ENCODE results near the gene LRRC8B. TPM values are rescaled to one million over a fixed set of nuclear protein-coding genes. Genes with fewer than 3 reads are reported as not detected.
A peak's percentile ranks its signal among the peaks of the same experiment; 100 is the strongest.

The LRRC8B gene
- total and polyA plus RNA-seq, 9 of the 15 experiments (the other 6 are each of a cell fraction or from before 2014, with no cell fraction given): 4.3 to 43.7 (median 14.4) TPM

DNA sequence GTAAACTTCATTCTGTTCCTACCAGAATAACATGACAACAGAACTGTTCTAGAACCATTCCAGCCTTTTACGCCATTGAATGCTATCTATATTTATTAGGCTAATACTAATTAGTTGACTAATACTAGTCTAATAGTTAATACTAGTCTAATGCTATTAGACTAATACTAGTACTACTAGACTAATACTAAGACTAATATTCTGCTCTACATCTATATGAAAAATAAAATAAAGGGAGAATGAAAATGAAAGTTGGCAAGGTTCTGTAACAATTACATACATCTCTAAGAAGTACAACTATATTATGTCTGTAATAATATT is 40.9 kb upstream of the LRRC8B start (continued):
- TF ChIP-seq, protein P1, sequence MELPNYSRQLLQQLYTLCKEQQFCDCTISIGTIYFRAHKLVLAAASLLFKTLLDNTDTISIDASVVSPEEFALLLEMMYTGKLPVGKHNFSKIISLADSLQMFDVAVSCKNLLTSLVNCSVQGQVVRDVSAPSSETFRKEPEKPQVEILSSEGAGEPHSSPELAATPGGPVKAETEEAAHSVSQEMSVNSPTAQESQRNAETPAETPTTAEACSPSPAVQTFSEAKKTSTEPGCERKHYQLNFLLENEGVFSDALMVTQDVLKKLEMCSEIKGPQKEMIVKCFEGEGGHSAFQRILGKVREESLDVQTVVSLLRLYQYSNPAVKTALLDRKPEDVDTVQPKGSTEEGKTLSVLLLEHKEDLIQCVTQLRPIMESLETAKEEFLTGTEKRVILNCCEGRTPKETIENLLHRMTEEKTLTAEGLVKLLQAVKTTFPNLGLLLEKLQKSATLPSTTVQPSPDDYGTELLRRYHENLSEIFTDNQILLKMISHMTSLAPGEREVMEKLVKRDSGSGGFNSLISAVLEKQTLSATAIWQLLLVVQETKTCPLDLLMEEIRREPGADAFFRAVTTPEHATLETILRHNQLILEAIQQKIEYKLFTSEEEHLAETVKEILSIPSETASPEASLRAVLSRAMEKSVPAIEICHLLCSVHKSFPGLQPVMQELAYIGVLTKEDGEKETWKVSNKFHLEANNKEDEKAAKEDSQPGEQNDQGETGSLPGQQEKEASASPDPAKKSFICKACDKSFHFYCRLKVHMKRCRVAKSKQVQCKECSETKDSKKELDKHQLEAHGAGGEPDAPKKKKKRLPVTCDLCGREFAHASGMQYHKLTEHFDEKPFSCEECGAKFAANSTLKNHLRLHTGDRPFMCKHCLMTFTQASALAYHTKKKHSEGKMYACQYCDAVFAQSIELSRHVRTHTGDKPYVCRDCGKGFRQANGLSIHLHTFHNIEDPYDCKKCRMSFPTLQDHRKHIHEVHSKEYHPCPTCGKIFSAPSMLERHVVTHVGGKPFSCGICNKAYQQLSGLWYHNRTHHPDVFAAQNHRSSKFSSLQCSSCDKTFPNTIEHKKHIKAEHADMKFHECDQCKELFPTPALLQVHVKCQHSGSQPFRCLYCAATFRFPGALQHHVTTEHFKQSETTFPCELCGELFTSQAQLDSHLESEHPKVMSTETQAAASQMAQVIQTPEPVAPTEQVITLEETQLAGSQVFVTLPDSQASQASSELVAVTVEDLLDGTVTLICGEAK (IDR thresholded peaks at IDR 0.05): no peak
- TF ChIP-seq, protein P1 (CRISPR knock-in tag; IDR thresholded peaks at IDR 0.05): peak; percentile 39; the same call in 1 of the 2 replicates
- peak; percentile 97 for TF ChIP-seq ZNF232 (CRISPR knock-in tag; IDR thresholded peaks at IDR 0.05)
- TF ChIP-seq, protein P2, sequence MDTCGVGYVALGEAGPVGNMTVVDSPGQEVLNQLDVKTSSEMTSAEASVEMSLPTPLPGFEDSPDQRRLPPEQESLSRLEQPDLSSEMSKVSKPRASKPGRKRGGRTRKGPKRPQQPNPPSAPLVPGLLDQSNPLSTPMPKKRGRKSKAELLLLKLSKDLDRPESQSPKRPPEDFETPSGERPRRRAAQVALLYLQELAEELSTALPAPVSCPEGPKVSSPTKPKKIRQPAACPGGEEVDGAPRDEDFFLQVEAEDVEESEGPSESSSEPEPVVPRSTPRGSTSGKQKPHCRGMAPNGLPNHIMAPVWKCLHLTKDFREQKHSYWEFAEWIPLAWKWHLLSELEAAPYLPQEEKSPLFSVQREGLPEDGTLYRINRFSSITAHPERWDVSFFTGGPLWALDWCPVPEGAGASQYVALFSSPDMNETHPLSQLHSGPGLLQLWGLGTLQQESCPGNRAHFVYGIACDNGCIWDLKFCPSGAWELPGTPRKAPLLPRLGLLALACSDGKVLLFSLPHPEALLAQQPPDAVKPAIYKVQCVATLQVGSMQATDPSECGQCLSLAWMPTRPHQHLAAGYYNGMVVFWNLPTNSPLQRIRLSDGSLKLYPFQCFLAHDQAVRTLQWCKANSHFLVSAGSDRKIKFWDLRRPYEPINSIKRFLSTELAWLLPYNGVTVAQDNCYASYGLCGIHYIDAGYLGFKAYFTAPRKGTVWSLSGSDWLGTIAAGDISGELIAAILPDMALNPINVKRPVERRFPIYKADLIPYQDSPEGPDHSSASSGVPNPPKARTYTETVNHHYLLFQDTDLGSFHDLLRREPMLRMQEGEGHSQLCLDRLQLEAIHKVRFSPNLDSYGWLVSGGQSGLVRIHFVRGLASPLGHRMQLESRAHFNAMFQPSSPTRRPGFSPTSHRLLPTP (IDR thresholded peaks at IDR 0.05; ENCODE audit: borderline replicate concordance, extremely low read depth, insufficient read length): no peak
- TF ChIP-seq, protein P3, sequence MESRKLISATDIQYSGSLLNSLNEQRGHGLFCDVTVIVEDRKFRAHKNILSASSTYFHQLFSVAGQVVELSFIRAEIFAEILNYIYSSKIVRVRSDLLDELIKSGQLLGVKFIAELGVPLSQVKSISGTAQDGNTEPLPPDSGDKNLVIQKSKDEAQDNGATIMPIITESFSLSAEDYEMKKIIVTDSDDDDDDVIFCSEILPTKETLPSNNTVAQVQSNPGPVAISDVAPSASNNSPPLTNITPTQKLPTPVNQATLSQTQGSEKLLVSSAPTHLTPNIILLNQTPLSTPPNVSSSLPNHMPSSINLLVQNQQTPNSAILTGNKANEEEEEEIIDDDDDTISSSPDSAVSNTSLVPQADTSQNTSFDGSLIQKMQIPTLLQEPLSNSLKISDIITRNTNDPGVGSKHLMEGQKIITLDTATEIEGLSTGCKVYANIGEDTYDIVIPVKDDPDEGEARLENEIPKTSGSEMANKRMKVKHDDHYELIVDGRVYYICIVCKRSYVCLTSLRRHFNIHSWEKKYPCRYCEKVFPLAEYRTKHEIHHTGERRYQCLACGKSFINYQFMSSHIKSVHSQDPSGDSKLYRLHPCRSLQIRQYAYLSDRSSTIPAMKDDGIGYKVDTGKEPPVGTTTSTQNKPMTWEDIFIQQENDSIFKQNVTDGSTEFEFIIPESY (CRISPR knock-in tag; IDR thresholded peaks at IDR 0.05): peak; percentile 69
- TF ChIP-seq, protein P4, sequence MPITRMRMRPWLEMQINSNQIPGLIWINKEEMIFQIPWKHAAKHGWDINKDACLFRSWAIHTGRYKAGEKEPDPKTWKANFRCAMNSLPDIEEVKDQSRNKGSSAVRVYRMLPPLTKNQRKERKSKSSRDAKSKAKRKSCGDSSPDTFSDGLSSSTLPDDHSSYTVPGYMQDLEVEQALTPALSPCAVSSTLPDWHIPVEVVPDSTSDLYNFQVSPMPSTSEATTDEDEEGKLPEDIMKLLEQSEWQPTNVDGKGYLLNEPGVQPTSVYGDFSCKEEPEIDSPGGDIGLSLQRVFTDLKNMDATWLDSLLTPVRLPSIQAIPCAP (CRISPR knock-in tag; IDR thresholded peaks at IDR 0.05; ENCODE audit: borderline replicate concordance): peak; percentile 94; the same call in 1 of the 2 replicates
- peak; percentile 63; the same call in 1 of the 2 replicates for TF ChIP-seq SAFB (IDR thresholded peaks at IDR 0.05; ENCODE audit: borderline replicate concordance, low read depth, low read length)
- TF ChIP-seq, protein P5, sequence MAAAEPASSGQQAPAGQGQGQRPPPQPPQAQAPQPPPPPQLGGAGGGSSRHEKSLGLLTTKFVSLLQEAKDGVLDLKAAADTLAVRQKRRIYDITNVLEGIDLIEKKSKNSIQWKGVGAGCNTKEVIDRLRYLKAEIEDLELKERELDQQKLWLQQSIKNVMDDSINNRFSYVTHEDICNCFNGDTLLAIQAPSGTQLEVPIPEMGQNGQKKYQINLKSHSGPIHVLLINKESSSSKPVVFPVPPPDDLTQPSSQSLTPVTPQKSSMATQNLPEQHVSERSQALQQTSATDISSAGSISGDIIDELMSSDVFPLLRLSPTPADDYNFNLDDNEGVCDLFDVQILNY (CRISPR knock-in tag; IDR thresholded peaks at IDR 0.05): no peak; the same call in 1 of the 2 replicates
- TF ChIP-seq POLR2G (IDR thresholded peaks at IDR 0.05; ENCODE audit: low read depth, low read length): no peak
- TF ChIP-seq ZNF224 (CRISPR knock-in tag; IDR thresholded peaks at IDR 0.05): peak; percentile 96
- TF ChIP-seq ETV1 (tag; conservative IDR thresholded peaks at IDR 0.05; ENCODE audit: low read depth): no peak
